HepG2 (cell line): ENCODE data around the gene OAS3. TPM values are rescaled to one million over a fixed set of nuclear protein-coding genes. Genes with fewer than 3 reads are reported as not detected.

Experiments used
- ATAC-seq: fragments of 200-7000 bp; cut with Tn5 transposase; 3 replicates; pipeline ENCODE4 v1.9.1; 2020; ENCODE audit warnings: mild to moderate bottlenecking, moderate library complexity
- BruUV-seq: library from RNA; stranded (reverse); fragments of 400-500 nt; replicated peaks from 2 replicates; lab custom pipeline; 2021; lab: Mats Ljungman, UMichigan
- CTCF ChIA-PET: fragments of 300-600 bp; formaldehyde crosslinking; extraction: SDS; loops from one replicate; lab custom pipeline; 2021; ENCODE audit warnings: low total read pairs, inconsistent platforms, low intra/inter-chr PET ratio; lab: Yijun Ruan, JAX
- POLR2A ChIA-PET: fragments of 350-600 bp; sonication (Branson Sonifier 250); formaldehyde crosslinking; loops from one replicate; lab custom pipeline; 2020; ENCODE audit warnings: antibody characterized with exemption, inconsistent platforms; lab: Yijun Ruan, JAX
- DNase-seq: peaks from one replicate; pipeline ENCODE4 v3.0.0-alpha.2; 2015; ENCODE audit warnings: low spot score
- FAIRE-seq: peaks from 3 replicates; lab custom pipeline; 2011; peaks lifted over from hg19 to GRCh38; lab: Jason Lieb, UNC
- H2AFZ ChIP-seq: one replicate; pipeline ENCODE4 v1.6.1; 2011; ENCODE audit warnings: low read length, inconsistent platforms
- H3K27ac ChIP-seq: fragments of 300-600 bp; 3 replicates; pipeline ENCODE4 v1.8.0; 2011; ENCODE audit warnings: mixed run types, mild to moderate bottlenecking, mixed read lengths, low read length, inconsistent platforms; ENCODE audit not compliant: insufficient read depth; ENCODE audit errors: extremely low read length
- H3K27me3 ChIP-seq, 2 experiments: fragments of 200-600 bp in 1 of 2; 2 replicates in 1 of 2; 3 replicates in 1 of 2; pipeline versions ENCODE4 v1.6.0 to v1.8.0; 2011; ENCODE audit warnings: low read length in 2 of 2, mild to moderate bottlenecking in 2 of 2, moderate library complexity in 2 of 2, inconsistent platforms in 1 of 2; ENCODE audit not compliant: insufficient read depth in 2 of 2, control insufficient read depth in 1 of 2
- H3K36me3 ChIP-seq, 2 experiments: fragments of 200-600 bp in 1 of 2; replicated peaks in 1 of 2; 2 replicates in 1 of 2; 3 replicates in 1 of 2; pipeline versions ENCODE4 v1.5.1 to v1.8.0; 2011; ENCODE audit warnings: low read length in 2 of 2, inconsistent platforms in 1 of 2; ENCODE audit not compliant: insufficient read depth in 2 of 2, control insufficient read depth in 1 of 2
- H3K4me1 ChIP-seq: 2 replicates; pipeline ENCODE4 v1.5.1; 2012; ENCODE audit warnings: low read length, inconsistent platforms; ENCODE audit not compliant: insufficient read depth
- H3K4me2 ChIP-seq: 2 replicates; pipeline ENCODE4 v1.6.0; 2011; ENCODE audit warnings: low read depth, low read length, inconsistent platforms
- H3K4me3 ChIP-seq, 3 experiments: fragments of 200-600 bp in 1 of 3; sonication (generic), shearing (Covaris generic) in 1 of 3; replicated peaks in 1 of 3; 2 replicates each; pipeline ENCODE4 v1.5.1; 2011 to 2016; ENCODE audit warnings: low read length in 3 of 3, inconsistent platforms in 2 of 3, low read depth in 2 of 3, mild to moderate bottlenecking in 2 of 3, control low read depth in 1 of 3, mixed read lengths in 1 of 3; ENCODE audit not compliant: insufficient read depth in 1 of 3
- H3K79me2 ChIP-seq: one replicate; pipeline ENCODE4 v1.6.1; 2011; ENCODE audit warnings: low read length, inconsistent platforms; ENCODE audit not compliant: insufficient read depth
- H3K9ac ChIP-seq: 2 replicates; pipeline ENCODE4 v1.6.0; 2011; ENCODE audit warnings: mild to moderate bottlenecking, low read depth, low read length, inconsistent platforms; ENCODE audit not compliant: insufficient read depth
- H3K9me3 ChIP-seq: 2 replicates; pipeline ENCODE4 v1.5.1; 2012; ENCODE audit warnings: mild to moderate bottlenecking, low read length
- H4K20me1 ChIP-seq: 2 replicates; pipeline ENCODE4 v1.6.0; 2011; ENCODE audit warnings: inconsistent platforms, mild to moderate bottlenecking, low read length, moderate library complexity; ENCODE audit not compliant: insufficient read depth
- GZF1 ChIP-seq: sonication (generic); formaldehyde crosslinking; IDR thresholded peaks from 2 replicates; pipeline ENCODE4 v1.5.1; 2020; ENCODE audit warnings: mild to moderate bottlenecking, missing genetic modification reagents
- HDAC6 ChIP-seq: fragments of 200-600 bp; sonication (generic); IDR thresholded peaks from 2 replicates; pipeline ENCODE4 v1.7.0; 2017; ENCODE audit warnings: mild to moderate bottlenecking, antibody characterized with exemption, low read length, low read depth
- IRF1 ChIP-seq: sonication (generic); formaldehyde crosslinking; IDR thresholded peaks from 2 replicates; pipeline ENCODE4 v1.4.0; 2020; ENCODE audit warnings: low read depth, mild to moderate bottlenecking, missing genetic modification reagents
- IRX3 ChIP-seq: sonication (generic); formaldehyde crosslinking; IDR thresholded peaks from 2 replicates; pipeline ENCODE4 v1.8.1; 2023; ENCODE audit warnings: mild to moderate bottlenecking, low read depth, missing genetic modification reagents, borderline replicate concordance
- KMT2B ChIP-seq: IDR thresholded peaks from 2 replicates; pipeline ENCODE4 v1.6.1; 2016; ENCODE audit warnings: missing genetic modification reagents, missing compliant biosample characterization
- MED1 ChIP-seq: sonication (generic); formaldehyde crosslinking; IDR thresholded peaks from 2 replicates; pipeline ENCODE4 v1.4.0; 2020; ENCODE audit warnings: missing genetic modification reagents
- PRPF4 ChIP-seq: fragments of 200-400 bp; formaldehyde crosslinking; IDR thresholded peaks from 2 replicates; pipeline ENCODE4 v1.6.1; 2016; ENCODE audit warnings: low read length, low read depth; ENCODE audit not compliant: poor library complexity, severe bottlenecking
- STAT5B ChIP-seq: sonication (generic); formaldehyde crosslinking; IDR thresholded peaks from 2 replicates; pipeline ENCODE4 v1.4.0; 2020; ENCODE audit warnings: missing genetic modification reagents
- TGIF2 ChIP-seq: IDR thresholded peaks from 2 replicates; pipeline ENCODE4 v1.6.1; 2016; ENCODE audit warnings: control low read depth, missing compliant biosample characterization
- TMF1 ChIP-seq: sonication (generic); formaldehyde crosslinking; IDR thresholded peaks from 2 replicates; pipeline ENCODE4 v1.8.1; 2022; ENCODE audit warnings: low read depth, missing genetic modification reagents
- ZKSCAN8 ChIP-seq: IDR thresholded peaks from 2 replicates; pipeline ENCODE4 v1.6.1; 2016; ENCODE audit warnings: borderline replicate concordance, missing genetic modification reagents, missing compliant biosample characterization
- ZNF17 ChIP-seq: sonication (generic); formaldehyde crosslinking; IDR thresholded peaks from 2 replicates; pipeline ENCODE4 v1.5.0; 2020; ENCODE audit warnings: mild to moderate bottlenecking, missing genetic modification reagents
- ZNF3 ChIP-seq: IDR thresholded peaks from 2 replicates; pipeline ENCODE4 v1.7.0; 2017; ENCODE audit warnings: inconsistent platforms
- ZNF556 ChIP-seq: sonication (generic); formaldehyde crosslinking; IDR thresholded peaks from 2 replicates; pipeline ENCODE4 v1.4.0; 2020; ENCODE audit warnings: mild to moderate bottlenecking, missing genetic modification reagents, borderline replicate concordance
- ZNF749 ChIP-seq: sonication (generic); formaldehyde crosslinking; IDR thresholded peaks from 2 replicates; pipeline ENCODE4 v1.8.0; 2022; ENCODE audit warnings: mild to moderate bottlenecking, missing genetic modification reagents, moderate library complexity, borderline replicate concordance
- WGBS: methylation state at CpG from one replicate; pipeline ENCODE4 v1.1.6; 2017; ENCODE audit warnings: low lambda C conversion rate; 5-methylcytosine and 5-hydroxymethylcytosine counted together
- in situ Hi-C: cut with HindIII; loops from 2 replicates; pipeline ENCODE4 v1.10.0; 2017; ENCODE audit warnings: low pct_unique_long_range_greater_than_20kb; ENCODE audit not compliant: extremely low pct_ligation_motif_present
- intact Hi-C: fragments of 100-400 bp; cut with micrococcal nuclease; formaldehyde crosslinking; loops from one replicate; pipeline ENCODE4 v1.10.0; 2022; ENCODE audit not compliant: unreplicated experiment
- polyA plus RNA-seq, 8 experiments: library from polyadenylated mRNA; depleted of rRNA in 3 of 8; stranded (reverse) in 7 of 8; unstranded in 1 of 8; fragments of >200 nt; fragmentation: Illumina TruSeq in 4 of 8; extraction: Trizol in 4 of 8; gene quantifications; 2 replicates each; pipeline versions ENCODE4 v1.2.1 to v1.2.3, GENCODE V29; 2011 to 2016; ENCODE audit warnings: low read depth in 4 of 8, missing spikeins in 1 of 8, mixed read lengths in 1 of 8; ENCODE audit not compliant: insufficient read depth in 1 of 8
- total RNA-seq, 5 experiments: library from RNA; depleted of rRNA; stranded (reverse); fragments of >200 nt; fragmentation: Illumina TruSeq; extraction: Trizol; gene quantifications; 2 replicates each; pipeline ENCODE4 v1.2.3, GENCODE V29; 2016; ENCODE audit warnings: low read depth in 1 of 5
- TF ChIP-seq, protein P1 (sequence below): sonication (generic); formaldehyde crosslinking; IDR thresholded peaks from one replicate; pipeline ENCODE4 v1.5.1; 2020; ENCODE audit warnings: mild to moderate bottlenecking, missing genetic modification reagents; ENCODE audit errors: not compliant biosample characterization

Gene OAS3
- total and polyA plus RNA-seq, 2 of the 13 experiments (the other 11 are each of a cell fraction or from before 2014, with no cell fraction given): 4.8 to 10.5 TPM

DNA sequence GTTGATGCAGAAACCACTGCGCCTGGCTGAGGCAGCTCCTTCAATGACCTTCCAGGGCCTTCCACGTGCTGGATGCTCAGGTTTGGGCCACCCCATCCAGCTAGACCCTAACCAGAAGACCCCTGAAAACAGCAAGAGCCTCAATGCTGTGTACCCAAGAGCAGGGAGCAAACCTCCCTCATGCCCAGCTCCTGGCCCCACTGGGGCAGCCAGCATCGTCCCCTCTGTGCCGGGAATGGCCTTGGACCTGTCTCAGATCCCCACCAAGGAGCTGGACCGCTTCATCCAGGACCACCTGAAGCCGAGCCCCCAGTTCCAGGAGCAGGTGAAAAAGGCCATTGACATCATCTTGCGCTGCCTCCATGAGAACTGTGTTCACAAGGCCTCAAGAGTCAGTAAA lies 10.5 kb downstream of the OAS3 start:
- Histone ChIP-seq H3K4me1 (no peaks in the 10 kb centered on the region), H2AFZ (no peak overlapping the region), H3K79me2 (no peaks in the 10 kb centered on the region), H4K20me1 (no peaks in the 10 kb centered on the region), H3K9ac (no peak overlapping the region), H3K27ac (no peak overlapping the region), H3K4me2 (no peak overlapping the region), H3K27me3 (no peaks in the 10 kb centered on the region), H3K36me3 (peaks cover 2 to 18% of the 10 kb centered on the region in 2 experiments; a peak in 4 of 5 replicates), H3K9me3 (no peaks in the 10 kb centered on the region), H3K4me3 (no peak overlapping the region)
- DNase-seq (no peak), ATAC-seq (no peak), FAIRE-seq (no peak)
- POLR2A ChIA-PET: interaction anchor here (0.7 kb wide), 1 partner anchor 11 kb away, joined by 3 read pairs; the partner anchor contains the start of gene OAS3
- BruUV-seq: no TSS peak
- CTCF ChIA-PET: no interaction called here
- 100% methylated on average over 5 of the region's 7 CpGs for whole genome bisulfite sequencing
- TF ChIP-seq HDAC6 (no peak), KMT2B (CRISPR knock-in tag) (no peak), ZNF556 (CRISPR knock-in tag) (no peak), TMF1 (CRISPR knock-in tag) (no peak), ZNF17 (CRISPR knock-in tag) (no peak), STAT5B (CRISPR knock-in tag) (no peak), ZNF3 (no peak), TGIF2 (no peak), ZNF749 (no peak), ZKSCAN8 (no peak), MED1 (no peak), PRPF4 (no peak), IRF1 (CRISPR knock-in tag) (no peak), IRX3 (CRISPR knock-in tag) (no peak), GZF1 (CRISPR knock-in tag) (no peak)
- TF ChIP-seq, protein P1, sequence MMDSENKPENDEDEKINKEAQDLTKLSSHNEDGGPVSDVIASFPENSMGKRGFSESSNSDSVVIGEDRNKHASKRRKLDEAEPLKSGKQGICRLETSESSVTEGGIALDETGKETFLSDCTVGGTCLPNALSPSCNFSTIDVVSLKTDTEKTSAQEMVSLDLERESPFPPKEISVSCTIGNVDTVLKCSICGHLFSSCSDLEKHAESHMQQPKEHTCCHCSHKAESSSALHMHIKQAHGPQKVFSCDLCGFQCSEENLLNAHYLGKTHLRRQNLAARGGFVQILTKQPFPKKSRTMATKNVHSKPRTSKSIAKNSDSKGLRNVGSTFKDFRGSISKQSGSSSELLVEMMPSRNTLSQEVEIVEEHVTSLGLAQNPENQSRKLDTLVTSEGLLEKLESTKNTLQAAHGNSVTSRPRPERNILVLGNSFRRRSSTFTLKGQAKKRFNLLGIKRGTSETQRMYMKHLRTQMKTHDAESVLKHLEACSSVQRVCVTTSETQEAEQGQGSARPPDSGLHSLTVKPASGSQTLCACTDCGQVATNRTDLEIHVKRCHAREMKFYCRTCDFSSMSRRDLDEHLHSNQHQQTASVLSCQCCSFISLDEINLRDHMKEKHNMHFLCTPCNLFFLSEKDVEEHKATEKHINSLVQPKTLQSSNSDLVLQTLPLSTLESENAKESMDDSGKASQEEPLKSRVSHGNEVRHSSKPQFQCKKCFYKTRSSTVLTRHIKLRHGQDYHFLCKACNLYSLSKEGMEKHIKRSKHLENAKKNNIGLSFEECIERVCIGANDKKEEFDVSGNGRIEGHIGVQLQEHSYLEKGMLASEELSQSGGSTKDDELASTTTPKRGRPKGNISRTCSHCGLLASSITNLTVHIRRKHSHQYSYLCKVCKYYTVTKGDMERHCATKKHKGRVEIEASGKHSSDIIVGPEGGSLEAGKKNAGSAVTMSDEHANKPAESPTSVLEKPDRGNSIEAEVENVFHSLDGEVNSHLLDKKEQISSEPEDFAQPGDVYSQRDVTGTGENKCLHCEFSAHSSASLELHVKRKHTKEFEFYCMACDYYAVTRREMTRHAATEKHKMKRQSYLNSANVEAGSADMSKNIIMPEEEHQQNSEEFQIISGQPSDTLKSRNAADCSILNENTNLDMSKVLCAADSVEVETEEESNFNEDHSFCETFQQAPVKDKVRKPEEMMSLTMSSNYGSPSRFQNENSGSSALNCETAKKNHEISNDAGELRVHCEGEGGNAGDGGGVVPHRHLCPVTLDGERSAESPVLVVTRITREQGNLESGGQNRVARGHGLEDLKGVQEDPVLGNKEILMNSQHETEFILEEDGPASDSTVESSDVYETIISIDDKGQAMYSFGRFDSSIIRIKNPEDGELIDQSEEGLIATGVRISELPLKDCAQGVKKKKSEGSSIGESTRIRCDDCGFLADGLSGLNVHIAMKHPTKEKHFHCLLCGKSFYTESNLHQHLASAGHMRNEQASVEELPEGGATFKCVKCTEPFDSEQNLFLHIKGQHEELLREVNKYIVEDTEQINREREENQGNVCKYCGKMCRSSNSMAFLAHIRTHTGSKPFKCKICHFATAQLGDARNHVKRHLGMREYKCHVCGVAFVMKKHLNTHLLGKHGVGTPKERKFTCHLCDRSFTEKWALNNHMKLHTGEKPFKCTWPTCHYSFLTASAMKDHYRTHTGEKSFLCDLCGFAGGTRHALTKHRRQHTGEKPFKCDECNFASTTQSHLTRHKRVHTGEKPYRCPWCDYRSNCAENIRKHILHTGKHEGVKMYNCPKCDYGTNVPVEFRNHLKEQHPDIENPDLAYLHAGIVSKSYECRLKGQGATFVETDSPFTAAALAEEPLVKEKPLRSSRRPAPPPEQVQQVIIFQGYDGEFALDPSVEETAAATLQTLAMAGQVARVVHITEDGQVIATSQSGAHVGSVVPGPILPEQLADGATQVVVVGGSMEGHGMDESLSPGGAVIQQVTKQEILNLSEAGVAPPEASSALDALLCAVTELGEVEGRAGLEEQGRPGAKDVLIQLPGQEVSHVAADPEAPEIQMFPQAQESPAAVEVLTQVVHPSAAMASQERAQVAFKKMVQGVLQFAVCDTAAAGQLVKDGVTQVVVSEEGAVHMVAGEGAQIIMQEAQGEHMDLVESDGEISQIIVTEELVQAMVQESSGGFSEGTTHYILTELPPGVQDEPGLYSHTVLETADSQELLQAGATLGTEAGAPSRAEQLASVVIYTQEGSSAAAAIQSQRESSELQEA (CRISPR knock-in tag): no peak
- in situ Hi-C loops: no loop called here
- intact Hi-C loops: no loop called here
